Body of pancreas (tissue), 4 donors: ENCODE results near the gene TMEM184A.

Experiments used
- CTCF ChIP-seq, 7 experiments: fragments of 450-650 bp in 4 of 7; fragments of 200-600 bp in 3 of 7; sonication (generic) in 3 of 7; IDR thresholded peaks; one replicate each; pipeline ENCODE4 v1.5.1; 2016 to 2019; ENCODE audit warnings: antibody characterized with exemption in 7 of 7
- POLR2A ChIP-seq, 3 donors: fragments of 450-650 bp; IDR thresholded peaks; one replicate each; pipeline ENCODE4 v1.6.1; 2016; ENCODE audit warnings: antibody characterized with exemption in 3 of 3, mild to moderate bottlenecking in 2 of 3

GRCh38 chr7:1509226-1509625 is 46.8 kb downstream of the TMEM184A start:
- TF ChIP-seq CTCF (IDR thresholded peaks at IDR 0.05) = no peak
- no peak for TF ChIP-seq POLR2A (IDR thresholded peaks at IDR 0.05)
